PC-3 (cell line): ENCODE data around the gene DGKI. TPM values are rescaled to one million over a fixed set of nuclear protein-coding genes. Genes with fewer than 3 reads are reported as not detected.

ENCODE experiments used
- ATAC-seq: fragments of 200-7000 bp; cut with Tn5 transposase; 2 replicates; pipeline ENCODE4 v1.9.1; 2020; ENCODE audit warnings: mild to moderate bottlenecking, moderate library complexity
- BruUV-seq: library from RNA; stranded (reverse); fragments of 400-500 nt; replicated peaks from 2 replicates; lab custom pipeline; 2021; lab: Mats Ljungman, UMichigan
- CTCF ChIA-PET: fragments of 300-600 bp; sonication (Branson Sonifier 250); formaldehyde crosslinking; loops from one replicate; lab custom pipeline; 2022; ENCODE audit warnings: antibody characterized with exemption; lab: Charles Lee
- POLR2A ChIA-PET: fragments of 300-600 bp; sonication (Branson Sonifier 250); formaldehyde crosslinking; loops from one replicate; lab custom pipeline; 2022; ENCODE audit warnings: antibody characterized with exemption; ENCODE audit not compliant: unreplicated experiment; lab: Charles Lee
- DNase-seq: peaks from one replicate; pipeline ENCODE4 v3.0.0-alpha.2; 2015
- H2AFZ ChIP-seq: fragments of 300-600 bp; sonication (generic); 2 replicates; pipeline ENCODE4 v1.6.0; 2016; ENCODE audit warnings: antibody characterized with exemption, low read length
- H3F3A ChIP-seq: fragments of 300-600 bp; sonication (generic); one replicate; pipeline ENCODE4 v1.6.0; 2017; ENCODE audit warnings: antibody characterized with exemption, low read length, control low read depth, mild to moderate bottlenecking; ENCODE audit not compliant: unreplicated experiment
- H3K27ac ChIP-seq: fragments of 300-600 bp; sonication (generic); 2 replicates; pipeline ENCODE4 v1.5.1; 2016; ENCODE audit warnings: mild to moderate bottlenecking, low read length
- H3K27me3 ChIP-seq: fragments of 300-600 bp; sonication (generic); 2 replicates; pipeline ENCODE4 v1.6.1; 2016; ENCODE audit warnings: low read length, mixed read lengths
- H3K36me3 ChIP-seq: fragments of 300-600 bp; sonication (generic); 2 replicates; pipeline ENCODE4 v1.6.1; 2016; ENCODE audit warnings: low read depth, mixed run types, low read length, mixed read lengths
- H3K4me1 ChIP-seq: fragments of 300-600 bp; sonication (generic); 2 replicates; pipeline ENCODE4 v1.5.1; 2016; ENCODE audit warnings: low read length; ENCODE audit not compliant: insufficient read depth
- H3K4me2 ChIP-seq: fragments of 300-600 bp; sonication (generic); 2 replicates; pipeline ENCODE4 v1.6.0; 2016; ENCODE audit warnings: low read length
- H3K4me3 ChIP-seq: fragments of 300-600 bp; sonication (generic); 2 replicates; pipeline ENCODE4 v1.5.1; 2016; ENCODE audit warnings: mild to moderate bottlenecking, low read length, mixed read lengths
- H3K79me2 ChIP-seq: fragments of 300-600 bp; sonication (generic); 2 replicates; pipeline ENCODE4 v1.6.1; 2017; ENCODE audit warnings: low read length, mixed read lengths
- H3K9ac ChIP-seq: fragments of 300-600 bp; sonication (generic); 2 replicates; pipeline ENCODE4 v1.6.0; 2016; ENCODE audit warnings: mild to moderate bottlenecking, low read length
- H3K9me2 ChIP-seq: fragments of 300-600 bp; sonication (generic); replicated peaks from 2 replicates; pipeline ENCODE4 v1.6.1; 2016; ENCODE audit warnings: mixed run types, low read length, mixed read lengths
- H3K9me3 ChIP-seq: fragments of 300-600 bp; sonication (generic); 2 replicates; pipeline ENCODE4 v1.6.1; 2016; ENCODE audit warnings: low read length, mixed read lengths
- H4K20me1 ChIP-seq: fragments of 300-600 bp; sonication (generic); 2 replicates; pipeline ENCODE4 v1.6.1; 2016; ENCODE audit warnings: low read length, mixed read lengths
- CTCF ChIP-seq: fragments of 300-600 bp; sonication (generic); conservative IDR thresholded peaks from 2 replicates; pipeline ENCODE4 v1.5.1; 2017; ENCODE audit warnings: antibody characterized with exemption, low read depth, mild to moderate bottlenecking, low read length
- EZH2 ChIP-seq: fragments of 300-600 bp; sonication (generic); IDR thresholded peaks from one replicate; pipeline ENCODE4 v1.6.1; 2017; ENCODE audit warnings: antibody characterized with exemption, mild to moderate bottlenecking, low read length; ENCODE audit not compliant: unreplicated experiment
- EZH2phosphoT487 ChIP-seq: fragments of 300-600 bp; sonication (generic); IDR thresholded peaks from 2 replicates; pipeline ENCODE4 v1.6.1; 2018; ENCODE audit warnings: mild to moderate bottlenecking, antibody characterized with exemption, low read length, borderline replicate concordance
- intact Hi-C: fragments of 100-400 bp; cut with micrococcal nuclease; formaldehyde crosslinking; loops from 2 replicates; pipeline ENCODE4 v1.9.0; 2023
- total RNA-seq: library from RNA; depleted of rRNA; stranded (reverse); fragments of >200 nt; gene quantifications from 2 replicates; pipeline ENCODE4 v1.2.3, GENCODE V29; 2014

Gene DGKI
- total RNA-seq, 1 experiment from 2014 or later, result not detected

GRCh38 chr7:137657476-137658189 lies 189.1 kb downstream of the DGKI start:
- H3K9ac ChIP-seq, result no peak overlapping the region
- ChIA-PET CTCF (no interaction called here), POLR2A (no interaction called here)
- no peaks in the 10 kb centered on the region for H3K79me2 ChIP-seq
- BruUV-seq, result no TSS peak
- no peak overlapping the region for H3K4me2 ChIP-seq
- DNase-seq (no peak), ATAC-seq (no peak)
- H3F3A ChIP-seq, result no peaks in the 10 kb centered on the region
- 0 out of 2 replicates have a peak, but pooled peaks cover 5% of the 10 kb centered on the region for H3K27me3 ChIP-seq
- intact Hi-C loops, result loop anchor here (5.0 kb wide), 1 partner anchor 225 kb away; no protein-coding TSS in a partner anchor
- no peak overlapping the region for H3K4me3 ChIP-seq
- no peak overlapping the region for H3K27ac ChIP-seq
- H3K36me3 ChIP-seq, result no peaks in the 10 kb centered on the region
- no peaks in the 10 kb centered on the region for H3K9me3 ChIP-seq
- H4K20me1 ChIP-seq, result no peaks in the 10 kb centered on the region
- no peak for TF ChIP-seq CTCF
- no peak for TF ChIP-seq EZH2
- no peak for TF ChIP-seq EZH2phosphoT487
- H3K4me1 ChIP-seq, result peaks cover 10% of the 10 kb centered on the region; the same call in 1 of the 2 replicates
- H3K9me2 ChIP-seq, result no peaks in the 10 kb centered on the region
- no peak overlapping the region for H2AFZ ChIP-seq

- Histone ChIP-seq H3K79me2 (no peaks in the 10 kb centered on the region), H4K20me1 (no peaks in the 10 kb centered on the region), H3K4me1 (peaks cover 13% of the 10 kb centered on the region; the same call in 1 of the 2 replicates), H3K9ac (no peak overlapping the region), H3K4me2 (no peak overlapping the region), H3K27me3 (0 out of 2 replicates have a peak, but pooled peaks cover 5% of the 10 kb centered on the region), H3K9me2 (0 out of 2 replicates have a peak, but pooled peaks cover 3% of the 10 kb centered on the region), H3F3A (no peaks in the 10 kb centered on the region), H3K27ac (no peak overlapping the region), H2AFZ (no peak overlapping the region), H3K36me3 (no peaks in the 10 kb centered on the region), H3K4me3 (no peak overlapping the region), H3K9me3 (no peaks in the 10 kb centered on the region)
- intact Hi-C loops, result loop anchor here (1.0 to 5.0 kb wide), 3 partner anchors 225 to 351 kb away; no protein-coding TSS in a partner anchor
- BruUV-seq, result no TSS peak
- no peak for DNase-seq
- POLR2A ChIA-PET, result no interaction called here
- no peak for ATAC-seq
- no peak for TF ChIP-seq EZH2
- no peak for TF ChIP-seq EZH2phosphoT487
- TF ChIP-seq CTCF, result no peak
- CTCF ChIA-PET, result no interaction called here
These were observed 189.9 kb downstream of the DGKI start for GRCh38 chr7:137656850-137657232.
